Posterior cingulate gyrus (tissue), 11 donors: ENCODE results near the gene CMTM7.
"Not testable (repeated sequence)": the region's sequence is repeated elsewhere in the genome, so short reads cannot be mapped to it uniquely, and the experiment has no call there.

Source experiments
- DNase-seq, 10 donors: peaks; one replicate each; pipeline versions ENCODE4 v3.0.0 to v3.0.0-alpha.2; 2020 to 2021; ENCODE audit warnings: mixed read lengths in 3 of 10
- intact Hi-C: fragments of 100-400 bp; cut with DNase I; formaldehyde crosslinking; loops from one replicate; pipeline ENCODE4 v1.15.1; 2023

CMTM7 gene

GRCh38 chr3:32379831-32380500, 11.7 kb upstream of the CMTM7 start:
- intact Hi-C loops: loop anchor here (5.0 to 10.0 kb wide), 2 partner anchors 87 to 285 kb away; no protein-coding TSS in a partner anchor
- DNase-seq: no peak

DNA sequence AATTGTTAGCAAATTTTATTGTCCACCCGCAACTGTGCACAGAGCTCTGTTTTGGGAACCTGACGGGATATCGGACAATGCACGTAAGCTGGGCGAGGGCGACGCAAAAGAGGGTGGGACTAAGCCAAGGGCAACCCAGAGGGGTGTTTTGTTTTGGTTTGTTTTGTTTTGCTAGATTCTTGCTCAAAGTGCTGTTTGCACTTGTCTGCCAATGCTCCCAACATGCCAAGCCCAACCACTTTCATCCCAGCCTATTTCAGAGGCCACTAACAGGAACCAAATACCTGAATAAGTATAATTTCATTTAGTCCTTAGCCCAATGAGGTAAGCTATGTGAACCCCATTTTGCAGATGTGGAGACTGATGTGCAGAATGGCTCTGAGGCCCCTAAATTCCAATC, 9.7 kb upstream of the CMTM7 start:
- no peak for DNase-seq
- intact Hi-C loops: no loop called here

GRCh38 chr3:32383136-32383711, 8.4 kb upstream of the CMTM7 start:
- no peak for DNase-seq
- intact Hi-C loops: no loop called here

DNA sequence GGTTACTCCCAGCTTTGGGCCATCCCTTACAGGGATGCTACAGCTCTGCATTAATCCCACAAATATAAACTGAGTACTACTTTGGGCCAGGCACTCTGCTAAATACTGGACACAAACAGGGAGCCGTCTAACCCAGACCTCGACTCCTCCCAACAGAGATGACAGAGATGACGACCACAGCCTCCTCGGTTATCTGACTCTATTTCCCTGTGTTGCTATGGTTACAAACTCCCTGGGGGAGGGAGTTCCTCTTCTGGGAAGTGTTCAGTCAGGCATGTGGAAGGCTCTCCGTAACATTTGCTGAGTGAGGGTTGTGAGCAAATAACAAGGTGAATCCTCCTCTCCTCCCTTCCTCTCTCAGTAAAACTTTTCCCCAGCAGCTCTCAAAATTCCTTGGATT, 6.7 kb upstream of the CMTM7 start:
- DNase-seq: no peak
- intact Hi-C loops: no loop called here

DNA sequence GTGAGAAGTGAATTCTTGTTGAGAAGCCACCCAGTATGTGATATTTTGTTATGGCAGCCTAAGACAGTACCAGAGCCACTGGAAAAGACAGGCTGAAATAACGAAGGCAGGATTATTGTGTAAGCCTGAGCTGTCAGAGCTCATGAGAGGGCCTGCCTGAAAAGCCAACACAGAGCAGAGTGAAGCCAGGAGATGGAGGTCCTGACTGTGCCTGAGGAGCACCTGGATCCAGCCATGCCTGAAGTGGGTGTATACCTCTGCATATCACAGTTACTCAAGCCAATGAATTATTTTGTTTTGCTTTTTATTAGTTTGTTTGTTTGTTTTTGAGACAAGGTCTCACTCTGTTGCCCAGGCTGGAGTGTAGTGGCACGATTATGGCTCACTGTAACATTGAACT, 4.1 kb upstream of the CMTM7 start:
- DNase-seq: no peak
- intact Hi-C loops: no loop called here

GRCh38 chr3:32389577-32389976, 2.1 kb upstream of the CMTM7 start:
- DNase-seq, intact Hi-C loops: not testable (repeated sequence)

DNA sequence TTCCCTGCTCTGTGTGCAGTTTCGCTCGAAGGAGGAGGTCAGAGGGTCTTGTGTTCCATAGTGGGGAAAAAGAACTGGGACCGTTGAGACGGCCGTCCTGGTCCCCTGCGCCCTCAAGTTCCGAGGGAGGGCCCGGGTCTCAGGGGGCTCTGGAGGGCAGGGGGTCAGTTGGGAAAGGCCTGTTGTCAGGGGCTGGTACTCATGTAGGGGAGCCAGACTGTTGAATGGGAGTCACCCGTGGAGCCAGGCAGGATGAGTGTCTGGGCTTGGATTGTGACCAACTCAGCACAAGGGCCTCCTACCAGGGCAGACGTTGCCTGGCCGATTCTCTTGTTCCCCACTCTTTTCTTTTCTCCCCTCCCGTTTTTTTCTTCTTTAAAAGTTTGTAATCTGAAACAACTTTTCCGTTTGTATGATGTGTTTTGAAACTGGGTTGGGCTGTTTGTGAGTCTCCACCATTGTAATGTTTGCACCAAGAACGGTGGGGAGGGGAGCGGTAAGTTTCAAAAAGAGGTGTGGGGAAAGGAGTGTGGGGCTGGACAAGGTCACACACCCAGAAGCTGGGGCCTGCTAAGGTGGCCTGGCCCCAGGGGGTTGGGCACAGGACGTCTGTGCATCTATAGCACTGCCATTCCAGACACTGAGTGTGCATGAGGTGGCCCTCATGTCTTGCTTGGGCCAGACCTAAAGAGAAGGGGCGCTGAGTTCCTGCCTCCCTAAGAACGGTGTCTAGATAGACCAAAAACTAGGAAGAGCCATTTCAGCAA, 1.1 kb downstream of the CMTM7 start:
- intact Hi-C loops: no loop called here
- no peak for DNase-seq

GRCh38 chr3:32395496-32395895, 3.8 kb downstream of the CMTM7 start:
- DNase-seq: no peak
- intact Hi-C loops: loop anchor here (5.0 kb wide), 1 partner anchor 98 kb away; no protein-coding TSS in a partner anchor

GRCh38 chr3:32397941-32398340, 6.3 kb downstream of the CMTM7 start:
- intact Hi-C loops: loop anchor here (5.0 kb wide), 1 partner anchor 101 kb away; no protein-coding TSS in a partner anchor
- DNase-seq: no peak

- intact Hi-C loops: loop anchor here (5.0 kb wide), 1 partner anchor 101 kb away; no protein-coding TSS in a partner anchor
- DNase-seq: no peak
Observed at GRCh38 chr3:32398531-32398930, 6.9 kb downstream of the CMTM7 start.

GRCh38 chr3:32399030-32399620, 7.5 kb downstream of the CMTM7 start:
- no peak for DNase-seq
- intact Hi-C loops: loop anchor here (5.0 kb wide), 1 partner anchor 102 kb away; no protein-coding TSS in a partner anchor

DNA sequence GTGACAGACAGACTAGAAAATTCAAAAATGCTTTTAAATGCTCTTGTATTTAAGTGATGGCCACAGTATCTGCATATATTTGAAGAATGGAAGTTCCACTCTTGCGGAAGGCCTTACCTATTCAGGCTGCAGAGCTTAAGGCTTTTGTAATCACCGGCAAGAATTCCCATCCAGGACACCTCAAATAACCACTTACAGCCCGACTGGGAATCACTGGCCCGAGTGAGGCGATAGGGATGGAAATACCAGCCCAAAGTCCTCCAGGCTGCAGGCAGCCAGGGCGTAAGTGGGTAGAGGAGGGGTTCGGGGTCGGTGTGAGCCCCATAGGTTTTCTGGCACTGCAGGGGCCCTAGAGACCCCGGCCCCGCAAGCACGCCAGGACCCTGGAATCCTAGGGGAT, 9.5 kb downstream of the CMTM7 start:
- intact Hi-C loops: no loop called here
- DNase-seq: no peak

DNA sequence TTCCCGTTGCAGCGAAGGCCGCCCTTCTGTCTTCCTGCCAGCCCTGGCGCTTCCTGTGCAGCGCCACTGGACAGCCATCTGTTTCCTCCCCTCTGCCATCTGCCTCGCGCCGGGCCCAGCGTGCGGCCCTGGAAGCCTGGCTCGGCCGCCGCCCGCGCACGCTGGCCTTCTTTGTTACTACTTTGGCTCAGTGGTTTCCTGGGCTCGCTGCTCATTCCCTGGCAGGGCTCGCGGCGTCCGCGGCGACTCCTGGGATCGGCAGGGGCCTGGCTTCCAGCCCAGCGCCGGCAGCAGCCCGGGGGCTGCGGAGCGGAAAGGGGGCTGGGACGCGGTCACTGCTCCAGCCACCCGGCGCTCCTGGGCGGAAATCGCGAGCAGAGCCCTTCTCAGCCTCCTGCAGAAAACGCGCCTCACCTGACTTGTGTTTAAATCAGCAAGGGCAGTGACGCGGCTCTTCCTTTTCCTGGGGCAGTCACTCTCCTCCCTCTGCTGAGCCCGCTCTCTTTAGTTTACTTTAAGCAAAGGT, 10.0 kb downstream of the CMTM7 start:
- intact Hi-C loops: no loop called here
- peak; percentile 38 to 95 (median 72) for DNase-seq

DNA sequence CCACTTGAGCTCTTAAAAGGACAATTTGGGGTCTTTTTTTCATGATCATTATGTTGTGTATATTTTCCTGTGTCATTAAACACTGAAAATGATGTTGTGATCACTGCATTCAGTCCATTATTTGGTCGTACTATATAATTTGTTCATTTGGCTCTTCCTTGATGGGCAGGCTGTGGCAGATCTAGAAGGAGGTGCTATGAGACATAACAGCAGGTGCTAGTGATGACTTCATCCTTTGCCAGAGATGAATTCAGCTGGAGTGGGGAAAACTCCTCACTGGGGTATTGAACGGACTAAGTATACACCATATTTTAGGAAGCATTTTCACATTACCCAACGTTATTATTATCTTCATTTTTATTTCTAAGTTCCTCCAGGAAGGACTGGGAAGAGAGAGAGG, 12.0 kb downstream of the CMTM7 start:
- DNase-seq: no peak
- intact Hi-C loops: no loop called here

DNA sequence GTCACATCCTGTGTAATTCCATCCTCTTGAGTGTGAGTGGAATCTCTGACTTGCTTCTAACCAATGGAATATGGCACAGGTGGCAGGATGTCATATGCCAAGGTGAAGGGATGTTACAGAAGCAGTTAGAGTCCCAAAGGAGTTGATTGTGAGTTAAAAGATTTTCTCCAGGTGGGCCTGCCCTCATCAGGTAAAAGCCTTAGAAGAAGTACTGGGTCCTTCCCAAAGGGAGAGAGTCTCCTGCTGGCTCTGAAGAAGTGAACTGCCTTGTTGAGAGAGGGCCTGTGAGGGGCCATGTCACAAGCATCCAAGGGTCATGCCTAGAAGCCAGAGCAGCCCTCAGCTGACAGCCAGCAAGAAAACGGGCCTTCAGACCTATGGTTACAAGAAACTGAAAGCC, 13.1 kb downstream of the CMTM7 start:
- intact Hi-C loops: no loop called here
- DNase-seq: no peak

- intact Hi-C loops: no loop called here
- no peak for DNase-seq
Observed at GRCh38 chr3:32405155-32405554, 13.5 kb downstream of the CMTM7 start.

DNA sequence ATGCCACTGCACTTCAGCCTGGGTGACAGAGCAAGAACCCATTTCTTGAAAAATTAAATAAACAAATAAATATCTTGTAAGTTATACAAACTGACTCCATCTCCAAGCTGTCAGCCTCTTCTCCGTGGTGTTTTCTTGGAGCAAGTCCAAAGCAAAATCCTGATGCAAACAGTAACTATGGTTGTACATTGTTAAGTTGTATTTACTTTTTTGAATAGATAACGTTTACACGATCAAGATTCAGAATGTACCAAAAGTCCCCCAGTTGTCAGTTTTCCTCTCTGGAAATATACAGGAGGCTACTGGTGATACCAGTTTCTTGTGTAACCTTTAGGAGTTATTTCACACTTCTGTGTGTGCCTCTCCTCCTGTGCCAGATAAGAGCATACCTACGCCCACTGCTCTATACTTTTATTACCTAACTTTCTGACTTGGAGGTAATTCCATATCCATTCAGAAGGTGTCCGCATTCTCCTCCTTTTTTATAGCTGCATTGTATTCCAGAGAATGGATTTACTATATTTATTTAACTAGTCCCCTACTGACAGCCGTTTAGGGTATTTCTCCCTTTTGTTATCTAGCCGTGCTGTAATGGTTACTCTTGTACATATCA, 14.2 kb downstream of the CMTM7 start:
- intact Hi-C loops: no loop called here

DNA sequence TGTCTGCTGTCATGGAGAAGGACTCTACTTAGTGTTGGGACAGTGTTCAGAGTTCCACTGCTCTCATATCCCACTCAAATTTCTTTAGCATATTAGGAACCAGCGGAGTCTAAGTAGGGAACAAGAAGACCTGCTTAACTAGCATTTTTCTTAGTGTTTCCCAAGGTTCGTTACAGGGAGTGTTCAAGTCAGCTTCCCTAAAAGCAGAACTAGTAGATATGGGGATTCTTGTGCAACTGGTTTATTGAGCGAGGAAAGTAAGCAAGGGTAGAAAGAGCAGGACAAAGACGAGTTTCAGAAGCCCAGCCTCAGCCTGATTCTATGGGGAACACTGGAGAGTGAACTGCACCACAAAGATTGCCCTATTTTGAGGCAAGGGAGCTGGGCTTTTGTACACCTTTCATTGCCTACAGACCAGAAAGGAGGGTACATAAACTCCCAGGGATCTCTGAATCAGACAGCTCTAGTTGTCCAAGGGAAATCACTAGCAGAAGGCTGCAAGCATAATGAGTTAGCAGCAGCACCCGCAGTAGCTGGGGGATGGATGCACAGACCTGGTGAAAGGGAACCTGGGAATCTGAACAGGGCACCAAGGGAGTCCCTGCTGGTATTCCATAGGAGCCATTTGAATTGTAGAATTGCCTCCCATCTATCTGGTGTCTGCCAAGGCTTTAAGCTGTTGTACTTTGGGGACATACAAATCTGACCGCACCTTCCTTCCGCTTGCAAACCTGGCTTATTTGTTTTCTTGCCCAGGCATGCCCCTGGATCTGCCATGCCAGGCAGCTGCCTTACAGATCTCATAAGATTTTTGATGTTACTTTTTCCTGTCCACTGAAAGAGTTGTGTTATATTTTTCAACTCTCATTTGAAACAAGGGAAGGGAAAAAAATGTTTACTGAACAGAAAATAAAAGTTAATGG, 15.1 kb downstream of the CMTM7 start:
- DNase-seq: no peak
- intact Hi-C loops: no loop called here

More for the DNA sequence above, 14.2 kb downstream of the CMTM7 start:
- no peak for DNase-seq
